Measurements from ENCODE around the gene CLRN1.
A peak's percentile ranks its signal among the peaks of the same experiment; 100 is the strongest.

The CLRN1 gene

GRCh38 chr3:150975086-150975991 is 2.8 kb upstream of the CLRN1 start:
- DNase-seq, result no peak

GRCh38 chr3:150970665-150971324 is 1.7 kb downstream of the CLRN1 start:
- no peak for DNase-seq

GRCh38 chr3:150968341-150969035 is 4.0 kb downstream of the CLRN1 start:
- DNase-seq, result no peak

GRCh38 chr3:150965436-150965835 is 7.1 kb downstream of the CLRN1 start:
- no peak for DNase-seq

GRCh38 chr3:150961949-150962348 is 10.6 kb downstream of the CLRN1 start:
- DNase-seq, result no peak

- DNase-seq, result no peak
Observed at GRCh38 chr3:150960708-150961684, 11.5 kb downstream of the CLRN1 start.

- no peak for DNase-seq
Observed at GRCh38 chr3:150958683-150959082, 13.8 kb downstream of the CLRN1 start.

GRCh38 chr3:150956376-150956775 is 16.2 kb downstream of the CLRN1 start:
- DNase-seq, result no peak

- no peak for DNase-seq
Observed at GRCh38 chr3:150951923-150952322, 20.6 kb downstream of the CLRN1 start.

- no peak for DNase-seq
Observed at GRCh38 chr3:150945226-150946032, 27.1 kb downstream of the CLRN1 start.

GRCh38 chr3:150942221-150942620 is 30.3 kb downstream of the CLRN1 start:
- no peak for DNase-seq

- DNase-seq, result no peak
Observed at GRCh38 chr3:150936693-150937092, 35.8 kb downstream of the CLRN1 start.

GRCh38 chr3:150933473-150933995 is 39.0 kb downstream of the CLRN1 start:
- no peak for DNase-seq

GRCh38 chr3:150931745-150932144 is 40.8 kb downstream of the CLRN1 start:
- DNase-seq, result no peak

GRCh38 chr3:150930839-150931238 is 41.7 kb downstream of the CLRN1 start:
- DNase-seq, result no peak

GRCh38 chr3:150928234-150928633 is 44.3 kb downstream of the CLRN1 start:
- DNase-seq, result no peak

GRCh38 chr3:150926328-150926727 is 46.2 kb downstream of the CLRN1 start:
- DNase-seq, result no peak

- DNase-seq, result peak; percentile 84
Observed at GRCh38 chr3:150925751-150926201, 46.8 kb downstream of the CLRN1 start.

- DNase-seq, result no peak
Observed at GRCh38 chr3:150922611-150923010, 49.9 kb downstream of the CLRN1 start.

- no peak for DNase-seq
Observed at GRCh38 chr3:150921209-150921608, 51.3 kb downstream of the CLRN1 start.

GRCh38 chr3:150920236-150920635 is 52.3 kb downstream of the CLRN1 start:
- DNase-seq, result no peak
